ENCODE measurements around the gene TRIM44.

TRIM44 gene

GRCh38 chr11:35845860-35846259 lies 183.3 kb downstream of the TRIM44 start:
- TF ChIP-seq, protein P1, sequence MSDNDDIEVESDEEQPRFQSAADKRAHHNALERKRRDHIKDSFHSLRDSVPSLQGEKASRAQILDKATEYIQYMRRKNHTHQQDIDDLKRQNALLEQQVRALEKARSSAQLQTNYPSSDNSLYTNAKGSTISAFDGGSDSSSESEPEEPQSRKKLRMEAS (IDR thresholded peaks at IDR 0.05; ENCODE audit: low read depth, low read length), result no peak
- TF ChIP-seq CTCF (IDR thresholded peaks at IDR 0.05; ENCODE audit: low read depth, low read length), result no peak
- TF ChIP-seq POLR2A (IDR thresholded peaks at IDR 0.05; ENCODE audit: extremely low read depth, insufficient read length), result no peak
- TF ChIP-seq MYC (IDR thresholded peaks at IDR 0.05; ENCODE audit: low read depth, low read length), result no peak

GRCh38 chr11:35846874-35847273 lies 184.3 kb downstream of the TRIM44 start:
- TF ChIP-seq, protein P1 (IDR thresholded peaks at IDR 0.05; ENCODE audit: low read depth, low read length), result no peak
- TF ChIP-seq CTCF (IDR thresholded peaks at IDR 0.05; ENCODE audit: low read depth, low read length), result no peak
- no peak for TF ChIP-seq POLR2A (IDR thresholded peaks at IDR 0.05; ENCODE audit: extremely low read depth, insufficient read length)
- no peak for TF ChIP-seq MYC (IDR thresholded peaks at IDR 0.05; ENCODE audit: low read depth, low read length)
- no peak overlapping the region for H3K4me3 ChIP-seq (ENCODE audit: low read depth, low read length)
- DNase-seq (ENCODE audit: low read depth), result no peak

More at GRCh38 chr11:35845860-35846259, 183.3 kb downstream of the TRIM44 start:
- DNase-seq (ENCODE audit: low read depth), result no peak
- no peak overlapping the region for H3K4me3 ChIP-seq (ENCODE audit: low read depth, low read length)

GRCh38 chr11:35847473-35847872 lies 184.9 kb downstream of the TRIM44 start:
- DNase-seq (ENCODE audit: low read depth), result no peak
- no peak overlapping the region for H3K4me3 ChIP-seq (ENCODE audit: low read depth, low read length)
- TF ChIP-seq CTCF (IDR thresholded peaks at IDR 0.05; ENCODE audit: low read depth, low read length) (no peak), MYC (IDR thresholded peaks at IDR 0.05; ENCODE audit: low read depth, low read length) (no peak), POLR2A (IDR thresholded peaks at IDR 0.05; ENCODE audit: extremely low read depth, insufficient read length) (no peak)
- TF ChIP-seq, protein P1 (IDR thresholded peaks at IDR 0.05; ENCODE audit: low read depth, low read length), result no peak

DNA sequence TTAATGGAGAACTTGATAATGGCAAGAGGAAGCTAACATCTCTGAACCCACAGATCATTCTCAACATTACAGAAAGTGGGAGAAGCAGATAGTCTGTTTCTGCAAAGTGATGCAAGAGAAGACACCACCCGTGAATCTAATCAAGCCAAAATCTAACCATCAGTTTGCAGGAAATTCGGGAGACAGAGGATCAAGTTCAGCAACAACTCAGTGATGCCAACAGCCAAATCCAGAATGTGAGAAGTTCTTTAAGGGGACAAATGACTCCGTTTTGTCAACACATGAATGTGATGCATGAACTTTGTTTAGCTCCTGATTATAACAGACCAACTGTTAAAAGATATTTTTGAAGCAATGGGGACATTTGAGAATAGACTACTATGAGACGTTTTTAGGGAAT lies 186.0 kb downstream of the TRIM44 start:
- no peak for DNase-seq (ENCODE audit: low read depth)
- no peak for TF ChIP-seq MYC (IDR thresholded peaks at IDR 0.05; ENCODE audit: low read depth, low read length)
- TF ChIP-seq, protein P1 (IDR thresholded peaks at IDR 0.05; ENCODE audit: low read depth, low read length), result no peak
- no peak for TF ChIP-seq CTCF (IDR thresholded peaks at IDR 0.05; ENCODE audit: low read depth, low read length)
- TF ChIP-seq POLR2A (IDR thresholded peaks at IDR 0.05; ENCODE audit: extremely low read depth, insufficient read length), result no peak
- H3K4me3 ChIP-seq (ENCODE audit: low read depth, low read length), result no peak overlapping the region

GRCh38 chr11:35850191-35850590 lies 187.6 kb downstream of the TRIM44 start:
- no peak for DNase-seq (ENCODE audit: low read depth)
- TF ChIP-seq, protein P1 (IDR thresholded peaks at IDR 0.05; ENCODE audit: low read depth, low read length), result no peak
- TF ChIP-seq POLR2A (IDR thresholded peaks at IDR 0.05; ENCODE audit: extremely low read depth, insufficient read length) (no peak), MYC (IDR thresholded peaks at IDR 0.05; ENCODE audit: low read depth, low read length) (no peak), CTCF (IDR thresholded peaks at IDR 0.05; ENCODE audit: low read depth, low read length) (no peak)

More at GRCh38 chr11:35850191-35850590, 187.6 kb downstream of the TRIM44 start:
- no peak overlapping the region for H3K4me3 ChIP-seq (ENCODE audit: low read depth, low read length)
